Panc1 (cell line): ENCODE measurements around the gene COL13A1. TPM values are rescaled to one million over a fixed set of nuclear protein-coding genes. Genes with fewer than 3 reads are reported as not detected.

Experiments
- ATAC-seq: fragments of 200-7000 bp; cut with Tn5 transposase; 2 replicates; pipeline ENCODE4 v1.9.1; 2020; ENCODE audit warnings: mild to moderate bottlenecking, moderate library complexity
- BruUV-seq: library from RNA; stranded (reverse); fragments of 400-500 nt; replicated peaks from 2 replicates; lab custom pipeline; 2021; lab: Mats Ljungman, UMichigan
- CTCF ChIA-PET: fragments of 300-600 bp; sonication (Branson Sonifier 250); formaldehyde crosslinking; loops from one replicate; lab custom pipeline; 2022; ENCODE audit warnings: antibody characterized with exemption; lab: Charles Lee
- POLR2A ChIA-PET: fragments of 300-600 bp; sonication (Branson Sonifier 250); formaldehyde crosslinking; loops from one replicate; lab custom pipeline; 2022; ENCODE audit warnings: antibody characterized with exemption; lab: Charles Lee
- DNase-seq: peaks from one replicate; pipeline ENCODE4 v3.0.0-alpha.2; 2010; ENCODE audit warnings: low read depth, low spot score
- H3K27ac ChIP-seq: 2 replicates; pipeline ENCODE4 v1.5.1; 2011; ENCODE audit warnings: mild to moderate bottlenecking, low read length, inconsistent platforms
- H3K27me3 ChIP-seq: fragments of 200-500 bp; sonication (Bioruptor generic); 2 replicates; pipeline ENCODE4 v1.6.0; 2014; ENCODE audit warnings: low read length, inconsistent platforms; ENCODE audit not compliant: control insufficient read depth, insufficient read depth
- H3K36me3 ChIP-seq: fragments of 200-500 bp; sonication (Bioruptor generic); 2 replicates; pipeline ENCODE4 v1.5.1; 2014; ENCODE audit warnings: inconsistent platforms, mild to moderate bottlenecking, low read length, moderate library complexity; ENCODE audit not compliant: control insufficient read depth, insufficient read depth
- H3K4me1 ChIP-seq: 2 replicates; pipeline ENCODE4 v1.5.1; 2011; ENCODE audit warnings: inconsistent platforms, mild to moderate bottlenecking, low read length, moderate library complexity; ENCODE audit not compliant: control insufficient read depth, insufficient read depth
- H3K4me3 ChIP-seq, 2 experiments: 2 replicates each; pipeline ENCODE4 v1.5.1; 2011 to 2012; ENCODE audit warnings: low read depth in 2 of 2, low read length in 2 of 2, mild to moderate bottlenecking in 2 of 2, inconsistent platforms in 1 of 2, moderate library complexity in 1 of 2
- H3K9me3 ChIP-seq: fragments of 200-500 bp; sonication (Bioruptor generic); 2 replicates; pipeline ENCODE4 v1.5.1; 2014; ENCODE audit warnings: low read depth, mild to moderate bottlenecking, inconsistent platforms, low read length, moderate library complexity; ENCODE audit not compliant: control insufficient read depth, insufficient read depth
- CTCF ChIP-seq: fragments of 450-650 bp; IDR thresholded peaks from 2 replicates; pipeline ENCODE4 v1.5.1; 2017; ENCODE audit warnings: mild to moderate bottlenecking
- POLR2AphosphoS5 ChIP-seq: IDR thresholded peaks from 2 replicates; pipeline ENCODE4 v1.6.1; 2012; ENCODE audit warnings: mild to moderate bottlenecking, low read depth, low read length, moderate library complexity
- REST ChIP-seq, 2 experiments: IDR thresholded peaks; 2 replicates each; pipeline ENCODE4 v1.6.1; 2011 to 2012; ENCODE audit warnings: low read depth in 2 of 2, control low read depth in 1 of 2, low read length in 1 of 2, mild to moderate bottlenecking in 1 of 2, moderate library complexity in 1 of 2; ENCODE audit not compliant: insufficient read depth in 1 of 2
- SIN3A ChIP-seq: IDR thresholded peaks from 2 replicates; pipeline ENCODE4 v1.6.1; 2012; ENCODE audit warnings: low read depth, mild to moderate bottlenecking, low read length, moderate library complexity, borderline replicate concordance; ENCODE audit not compliant: insufficient read depth
- TCF7L2 ChIP-seq: IDR thresholded peaks from 2 replicates; pipeline ENCODE4 v1.6.1; 2011; ENCODE audit warnings: mild to moderate bottlenecking, low read depth, low read length, inconsistent platforms
- in situ Hi-C: cut with HindIII; loops from 2 replicates; pipeline ENCODE4 v1.10.0; 2016; ENCODE audit warnings: low sequenced_read_pairs, low pct_unique_long_range_greater_than_20kb
- intact Hi-C: fragments of 100-400 bp; cut with micrococcal nuclease; formaldehyde crosslinking; loops from one replicate; pipeline ENCODE4 v1.10.0; 2022; ENCODE audit not compliant: unreplicated experiment
- total RNA-seq: library from RNA; stranded (reverse); gene quantifications from one replicate; pipeline ENCODE4 v1.2.1, GENCODE V29; 2021; ENCODE audit not compliant: unreplicated experiment

COL13A1 gene
- total RNA-seq, 1 experiment from 2014 or later = 1.0 TPM

DNA sequence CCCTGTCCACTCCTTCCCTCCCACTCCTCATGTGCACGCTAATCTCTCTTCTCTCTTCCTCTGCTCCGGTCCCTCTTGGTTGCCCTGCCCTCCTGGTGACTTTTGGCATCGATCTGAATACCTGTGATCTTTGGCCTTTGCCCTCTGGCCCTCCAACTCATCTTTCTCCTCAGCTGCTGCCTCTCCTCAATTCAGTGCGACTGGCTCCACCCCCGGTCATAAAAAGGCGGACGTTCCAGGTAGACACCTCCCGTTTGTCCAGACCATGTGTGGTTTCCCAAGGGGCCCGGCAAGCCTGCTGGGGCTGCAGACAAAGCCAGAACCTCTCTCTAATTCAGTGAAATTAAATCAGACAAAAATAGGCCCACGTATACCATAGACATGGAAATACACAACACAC is 96.8 kb downstream of the COL13A1 start:
- BruUV-seq = no TSS peak
- intact Hi-C loops (no loop called here), in situ Hi-C loops (no loop called here)
- no peaks in the 10 kb centered on the region for H3K4me1 ChIP-seq
- no peaks in the 10 kb centered on the region for H3K9me3 ChIP-seq
- no peak for TF ChIP-seq SIN3A
- no peak for TF ChIP-seq POLR2AphosphoS5
- no peak for TF ChIP-seq TCF7L2
- TF ChIP-seq REST (IDR thresholded peaks at IDR 0.05; ENCODE audit: insufficient read depth in 1 of 2, low read depth in 2 of 2, low read length in 1 of 2) = no peak
- TF ChIP-seq CTCF = no peak
- CTCF ChIA-PET = interaction anchor here (0.6 kb wide), 1 partner anchor 202 kb away, joined by 4 read pairs; no protein-coding TSS in a partner anchor
- ATAC-seq = no peak
- no peak overlapping the region for H3K27ac ChIP-seq
- no peaks in the 10 kb centered on the region for H3K36me3 ChIP-seq
- POLR2A ChIA-PET = no interaction called here
- DNase-seq = no peak
- no peak overlapping the region for H3K4me3 ChIP-seq
- H3K27me3 ChIP-seq = no peaks in the 10 kb centered on the region

DNA sequence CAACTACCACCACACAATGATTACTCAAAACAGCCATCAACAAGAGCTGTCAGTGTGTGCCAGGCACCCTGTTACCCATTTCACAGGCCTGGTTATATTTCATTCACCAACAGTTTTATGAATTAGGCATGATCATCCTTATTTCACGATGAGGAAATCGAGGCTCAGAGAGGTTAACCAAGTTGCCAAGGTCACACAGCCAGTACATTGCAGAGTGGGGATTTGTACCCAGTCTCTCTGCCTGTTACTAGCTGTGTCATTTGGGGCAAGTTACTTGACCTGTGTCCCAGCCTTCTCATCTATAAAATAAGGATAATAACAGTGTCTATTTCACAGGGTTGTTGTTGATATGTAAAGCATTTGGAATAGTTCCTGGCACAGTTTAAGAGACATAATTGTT is 97.2 kb downstream of the COL13A1 start:
- Histone ChIP-seq H3K4me3 (no peak overlapping the region), H3K9me3 (no peaks in the 10 kb centered on the region), H3K36me3 (no peaks in the 10 kb centered on the region), H3K27me3 (no peaks in the 10 kb centered on the region), H3K27ac (no peak overlapping the region), H3K4me1 (no peaks in the 10 kb centered on the region)
- CTCF ChIA-PET = interaction anchor here (0.6 kb wide), 1 partner anchor 202 kb away, joined by 4 read pairs; no protein-coding TSS in a partner anchor
- in situ Hi-C loops (no loop called here), intact Hi-C loops (no loop called here)
- TF ChIP-seq POLR2AphosphoS5 = no peak
- no peak for TF ChIP-seq REST (IDR thresholded peaks at IDR 0.05; ENCODE audit: insufficient read depth in 1 of 2, low read depth in 2 of 2, low read length in 1 of 2)
- TF ChIP-seq CTCF = no peak
- TF ChIP-seq TCF7L2 = no peak
- no peak for TF ChIP-seq SIN3A
- DNase-seq = no peak
- no TSS peak for BruUV-seq
- POLR2A ChIA-PET = no interaction called here
- no peak for ATAC-seq
